Right ventricle myocardium superior (tissue), 1 donor: ENCODE measurements around the gene FOXK2. TPM values are rescaled to one million over a fixed set of nuclear protein-coding genes. Genes with fewer than 3 reads are reported as not detected.

Experiments used
- ATAC-seq: fragments of 200-7000 bp; cut with Tn5 transposase; one replicate; pipeline ENCODE4 v1.9.1; 2020; ENCODE audit warnings: mild to moderate bottlenecking; ENCODE audit not compliant: poor library complexity
- DNase-seq: peaks from one replicate; pipeline ENCODE4 v3.0.0-alpha.2; 2020
- intact Hi-C: fragments of 100-400 bp; cut with DNase I; formaldehyde crosslinking; loops from one replicate; pipeline ENCODE4 v1.11.2; 2022
- total RNA-seq: library from RNA; stranded (reverse); fragmentation: NEBNext Ultra II Directional; extraction: Animal tissue kit (Norgen Biotek cat#: 25700); gene quantifications from one replicate; pipeline ENCODE4 v1.2.1, GENCODE V29; 2021
- donor health status: DM: no; HTN: yes; CAD: no; lungs with severe emphysema.

The FOXK2 gene
- total RNA-seq, 1 donor from 2014 or later, result 34.3 TPM

- ATAC-seq (no peak), DNase-seq (peak; percentile 65)
- intact Hi-C loops, result no loop called here
Observed at GRCh38 chr17:82611140-82612058, 91.9 kb downstream of the FOXK2 start.

- DNase-seq, result peak; percentile 61
Observed at GRCh38 chr17:82613283-82614094, 94.0 kb downstream of the FOXK2 start.

GRCh38 chr17:82614095-82614631 is 94.6 kb downstream of the FOXK2 start:
- intact Hi-C loops, result no loop called here
- no peak for DNase-seq
- ATAC-seq, result no peak

More at GRCh38 chr17:82613283-82614094, 94.0 kb downstream of the FOXK2 start:
- peak; percentile 83 for ATAC-seq
- intact Hi-C loops, result no loop called here

- no peak for ATAC-seq
- DNase-seq, result no peak
- intact Hi-C loops, result no loop called here
Observed at GRCh38 chr17:82615084-82616020, 95.8 kb downstream of the FOXK2 start.

- no peak for DNase-seq
- no peak for ATAC-seq
- intact Hi-C loops, result no loop called here
Observed at GRCh38 chr17:82616021-82616711, 96.6 kb downstream of the FOXK2 start.

- ATAC-seq (no peak), DNase-seq (no peak)
- intact Hi-C loops, result no loop called here
Observed at GRCh38 chr17:82619211-82619610, 99.7 kb downstream of the FOXK2 start.

GRCh38 chr17:82619641-82620040 is 100.1 kb downstream of the FOXK2 start:
- intact Hi-C loops, result no loop called here
- DNase-seq (no peak), ATAC-seq (no peak)

GRCh38 chr17:82623707-82624106 is 104.2 kb downstream of the FOXK2 start:
- intact Hi-C loops, result no loop called here
- DNase-seq, result no peak
- ATAC-seq, result no peak

GRCh38 chr17:82627405-82627804 is 107.9 kb downstream of the FOXK2 start:
- DNase-seq, result no peak
- intact Hi-C loops, result no loop called here

GRCh38 chr17:82629748-82630147 is 110.2 kb downstream of the FOXK2 start:
- no peak for ATAC-seq
- intact Hi-C loops, result no loop called here

More at GRCh38 chr17:82627405-82627804, 107.9 kb downstream of the FOXK2 start:
- no peak for ATAC-seq

GRCh38 chr17:82630212-82630611 is 110.7 kb downstream of the FOXK2 start:
- no peak for DNase-seq
- no peak for ATAC-seq
- intact Hi-C loops, result no loop called here

More at GRCh38 chr17:82629748-82630147, 110.2 kb downstream of the FOXK2 start:
- DNase-seq, result no peak

- DNase-seq (no peak), ATAC-seq (no peak)
- intact Hi-C loops, result no loop called here
Observed at GRCh38 chr17:82631544-82631943, 112.0 kb downstream of the FOXK2 start.

- intact Hi-C loops, result no loop called here
- no peak for ATAC-seq
Observed at GRCh38 chr17:82632451-82632850, 112.9 kb downstream of the FOXK2 start.

GRCh38 chr17:82633343-82633742 is 113.8 kb downstream of the FOXK2 start:
- intact Hi-C loops, result no loop called here
- ATAC-seq (no peak), DNase-seq (no peak)

More at GRCh38 chr17:82632451-82632850, 112.9 kb downstream of the FOXK2 start:
- DNase-seq, result no peak

- ATAC-seq, result no peak
- intact Hi-C loops, result no loop called here
- peak; percentile 8 for DNase-seq
Observed at GRCh38 chr17:82636626-82637598, 117.4 kb downstream of the FOXK2 start.

- ATAC-seq (no peak), DNase-seq (no peak)
- intact Hi-C loops, result no loop called here
Observed at GRCh38 chr17:82638183-82638773, 118.7 kb downstream of the FOXK2 start.
